GM12873 (cell line): ENCODE data around the gene PROP1.

Experiments used
- CTCF ChIP-seq: IDR thresholded peaks from 2 replicates; pipeline ENCODE4 v1.5.1; 2012; ENCODE audit warnings: low read depth, mild to moderate bottlenecking, moderate library complexity, low read length, control low read depth; ENCODE audit not compliant: insufficient read depth; ENCODE audit errors: missing control alignments

The PROP1 gene

DNA sequence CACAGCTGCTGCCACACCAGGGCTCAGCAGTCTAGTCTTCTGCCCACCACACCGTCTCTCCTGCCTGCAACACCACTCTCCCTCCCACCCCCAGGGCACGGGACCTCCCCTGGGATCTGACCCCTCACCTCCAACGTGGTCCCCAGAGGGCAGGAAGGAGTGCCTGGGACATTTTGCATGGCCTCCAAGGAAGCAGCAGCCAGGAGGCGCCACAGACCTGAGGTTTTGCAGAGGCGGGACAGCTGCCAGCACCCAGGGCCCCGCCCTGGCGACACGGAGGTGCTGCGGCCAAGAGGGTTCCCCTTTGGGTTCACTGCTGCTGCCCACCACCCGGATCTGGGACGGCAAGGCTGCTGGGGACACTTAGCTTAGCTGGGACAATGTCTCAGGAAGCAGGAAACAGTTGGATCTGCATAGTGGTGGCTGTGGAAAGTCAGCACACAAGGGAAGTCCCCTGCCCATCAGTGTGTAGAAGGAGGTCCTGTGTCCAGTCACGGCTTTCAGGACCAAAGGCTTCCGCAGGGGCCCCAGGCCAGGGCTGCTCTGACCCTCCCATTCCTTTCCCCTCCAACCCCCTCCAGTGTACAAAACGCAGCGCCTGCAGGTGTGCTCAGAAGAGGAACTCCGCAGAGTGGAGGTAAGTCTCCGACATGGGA lies 13.8 kb downstream of the PROP1 start:
- peak; percentile 39 for TF ChIP-seq CTCF

DNA sequence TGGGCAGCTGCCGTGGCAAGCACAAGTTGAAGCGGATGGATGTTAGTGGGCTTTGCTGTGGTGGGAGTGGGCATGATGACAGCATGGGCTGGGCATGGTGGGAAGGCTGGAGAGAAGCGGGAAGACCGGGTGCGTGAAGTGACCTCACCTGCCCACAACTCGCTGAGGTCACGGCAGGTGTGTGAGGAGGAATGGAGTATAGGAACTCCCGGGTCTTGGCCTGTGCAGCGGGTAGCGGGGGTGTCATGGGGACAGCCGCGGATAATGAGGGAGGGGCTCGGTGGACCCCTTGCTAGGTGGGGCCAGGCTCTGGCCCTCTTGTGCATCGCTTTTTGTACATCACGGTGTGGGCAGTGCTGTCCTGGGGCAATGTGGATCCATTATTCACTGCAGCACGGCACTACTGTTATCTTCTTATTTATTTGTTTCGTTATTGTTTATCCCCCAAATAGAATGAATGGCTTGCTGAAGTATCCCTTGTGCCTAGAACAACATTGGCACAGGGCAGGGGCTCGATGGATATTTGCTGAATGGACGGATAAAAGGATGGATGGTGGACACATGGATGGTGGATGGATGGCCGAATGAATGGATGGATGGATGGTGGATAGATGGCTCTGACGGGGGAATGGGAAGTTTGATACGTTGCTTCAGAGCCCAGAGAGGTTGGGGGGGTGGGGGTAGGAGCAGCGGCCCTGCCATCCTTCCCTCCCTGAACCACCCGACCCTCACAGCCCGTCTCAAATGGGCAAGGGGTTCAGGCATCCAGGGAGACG lies 14.6 kb downstream of the PROP1 start:
- no peak for TF ChIP-seq CTCF

DNA sequence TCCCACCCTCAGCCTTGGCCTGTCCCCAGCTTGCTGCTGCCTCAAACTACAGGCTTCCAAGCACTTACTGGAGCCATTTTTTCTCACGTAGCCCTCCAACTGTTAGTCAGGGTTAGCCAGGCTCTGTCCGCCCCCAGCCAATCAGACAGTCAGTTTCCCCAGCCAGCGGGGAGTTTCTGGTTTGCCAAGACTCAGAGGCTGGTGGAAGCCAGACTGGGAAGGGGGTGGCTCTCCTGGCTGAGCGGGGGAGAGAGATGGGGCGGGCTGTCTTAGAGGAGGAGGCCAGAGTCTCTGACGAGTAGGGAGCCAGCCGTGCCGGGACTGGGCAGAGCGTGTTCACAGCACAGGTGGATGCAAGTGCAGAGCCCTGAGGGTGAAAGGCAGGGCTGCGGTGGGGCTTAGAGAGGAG lies 15.3 kb downstream of the PROP1 start:
- no peak for TF ChIP-seq CTCF

- no peak for TF ChIP-seq CTCF
Observed at GRCh38 chr5:177973066-177973635, 22.9 kb downstream of the PROP1 start.

- TF ChIP-seq CTCF, result no peak
Observed at GRCh38 chr5:177972613-177973012, 23.4 kb downstream of the PROP1 start.

- no peak for TF ChIP-seq CTCF
Observed at GRCh38 chr5:177968661-177969211, 27.3 kb downstream of the PROP1 start.
